ENCODE measurements around the gene CSDE1. TPM values are rescaled to one million over a fixed set of nuclear protein-coding genes. Genes with fewer than 3 reads are reported as not detected.

Gene CSDE1
- total RNA-seq, 1 donor from 2014 or later: 532 TPM

- Mint-ChIP-seq H3K36me3 (no peaks in the 10 kb centered on the region), H3K27ac (no peak within 1 kb of the TSS), H3K27me3 (peaks cover 12% of the 10 kb centered on the region), H3K9me3 (no peaks in the 10 kb centered on the region), H3K4me3 (no peak within 1 kb of the TSS), H3K4me1 (ENCODE audit: unreplicated experiment) (no peaks in the 10 kb centered on the region)
- no peak for TF ChIP-seq CTCF (conservative IDR thresholded peaks at IDR 0.05)
- DNase-seq (ENCODE audit: extremely low spot score, unreplicated experiment): no peak
Observed at GRCh38 chr1:114695430-114696058, 62.2 kb downstream of the CSDE1 start, which contains the start of gene AMPD1. Gene AMPD1, minus strand, starts transcription at chr1:114695546. Its CDS starts 75 bp downstream, at chr1:114695471.

- no peak overlapping the region for H3K27ac Mint-ChIP-seq
- H3K4me1 Mint-ChIP-seq (ENCODE audit: unreplicated experiment): no peaks in the 10 kb centered on the region
- H3K4me3 Mint-ChIP-seq: no peak overlapping the region
- H3K27me3 Mint-ChIP-seq: peaks cover 13% of the 10 kb centered on the region
- DNase-seq (ENCODE audit: extremely low spot score, unreplicated experiment): no peak
- H3K9me3 Mint-ChIP-seq: no peaks in the 10 kb centered on the region
- TF ChIP-seq CTCF (conservative IDR thresholded peaks at IDR 0.05): no peak
- H3K36me3 Mint-ChIP-seq: no peaks in the 10 kb centered on the region
Observed at GRCh38 chr1:114694540-114695310, 63.1 kb downstream of the CSDE1 start.

GRCh38 chr1:114692947-114693346 is 64.8 kb downstream of the CSDE1 start:
- Mint-ChIP-seq H3K9me3 (no peaks in the 10 kb centered on the region), H3K27ac (no peak overlapping the region), H3K4me3 (no peak overlapping the region), H3K36me3 (no peaks in the 10 kb centered on the region), H3K27me3 (peaks cover 18% of the 10 kb centered on the region), H3K4me1 (ENCODE audit: unreplicated experiment) (no peaks in the 10 kb centered on the region)
- TF ChIP-seq CTCF (conservative IDR thresholded peaks at IDR 0.05): no peak
- DNase-seq (ENCODE audit: extremely low spot score, unreplicated experiment): no peak

DNA sequence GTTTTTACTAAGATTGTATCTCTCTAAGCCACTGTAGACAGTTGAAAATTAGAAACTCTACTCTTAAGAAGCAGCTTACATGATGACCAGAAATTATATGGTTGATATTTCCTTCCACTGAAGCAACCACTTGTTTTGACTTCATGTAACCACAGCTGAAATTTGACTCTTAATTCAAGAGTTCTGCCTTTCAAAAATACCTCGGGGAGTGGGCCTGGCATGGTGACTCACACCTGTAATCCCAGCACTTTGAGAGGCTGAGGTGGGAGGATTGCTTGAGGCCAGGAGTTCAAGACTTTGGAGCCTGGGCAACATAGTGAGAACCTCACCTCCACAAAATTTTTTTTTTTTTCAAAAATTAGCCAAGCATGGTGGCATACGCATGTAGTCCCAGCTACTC is 66.7 kb downstream of the CSDE1 start:
- Mint-ChIP-seq H3K4me3 (no peak overlapping the region), H3K9me3 (no peaks in the 10 kb centered on the region), H3K36me3 (no peaks in the 10 kb centered on the region), H3K27me3 (peaks cover 30% of the 10 kb centered on the region), H3K4me1 (ENCODE audit: unreplicated experiment) (no peaks in the 10 kb centered on the region), H3K27ac (no peak overlapping the region)
- no peak for DNase-seq (ENCODE audit: extremely low spot score, unreplicated experiment)
- no peak for TF ChIP-seq CTCF (conservative IDR thresholded peaks at IDR 0.05)

- no peak overlapping the region for H3K27ac Mint-ChIP-seq
- H3K4me3 Mint-ChIP-seq: no peak overlapping the region
- H3K36me3 Mint-ChIP-seq: no peaks in the 10 kb centered on the region
- no peak for TF ChIP-seq CTCF (conservative IDR thresholded peaks at IDR 0.05)
- peaks cover 32% of the 10 kb centered on the region for H3K27me3 Mint-ChIP-seq
- H3K4me1 Mint-ChIP-seq (ENCODE audit: unreplicated experiment): no peaks in the 10 kb centered on the region
- H3K9me3 Mint-ChIP-seq: no peaks in the 10 kb centered on the region
- DNase-seq (ENCODE audit: extremely low spot score, unreplicated experiment): no peak
Observed at GRCh38 chr1:114690148-114690547, 67.6 kb downstream of the CSDE1 start.
